Breast epithelium (tissue), 4 donors: ENCODE data around the gene ZNF516. TPM values are rescaled to one million over a fixed set of nuclear protein-coding genes. Genes with fewer than 3 reads are reported as not detected.

ENCODE experiments used
- DNase-seq, 2 donors: peaks; one replicate each; pipeline ENCODE4 v3.0.0-alpha.2; 2019; ENCODE audit warnings: low spot score in 2 of 2
- H3K27ac ChIP-seq, 2 donors: fragments of 200-600 bp; sonication (generic) in 1 of 2; one replicate each; pipeline ENCODE4 v1.5.1; 2016 to 2019; ENCODE audit warnings: mild to moderate bottlenecking in 1 of 2
- H3K27me3 ChIP-seq, 2 donors: fragments of 200-600 bp; sonication (generic) in 1 of 2; one replicate each; pipeline versions ENCODE4 v1.5.1 to v1.6.0; 2017 to 2019; ENCODE audit warnings: control low read depth in 1 of 2, mild to moderate bottlenecking in 1 of 2
- H3K36me3 ChIP-seq: fragments of 200-600 bp; one replicate; pipeline ENCODE4 v1.5.1; 2019
- H3K4me1 ChIP-seq, 2 donors: fragments of 200-600 bp; sonication (generic); one replicate each; pipeline ENCODE4 v1.5.1; 2016 to 2019; ENCODE audit warnings: control low read depth in 1 of 2
- H3K4me3 ChIP-seq, 3 donors: fragments of 200-600 bp; sonication (generic); 1 replicate in 2 of 3; 2 replicates in 1 of 3; pipeline ENCODE4 v1.5.1; 2016 to 2019; ENCODE audit warnings: mild to moderate bottlenecking in 3 of 3, moderate library complexity in 2 of 3
- H3K9me3 ChIP-seq, 2 donors: fragments of 200-600 bp; sonication (generic) in 1 of 2; one replicate each; pipeline ENCODE4 v1.5.1; 2016 to 2019; ENCODE audit warnings: control low read depth in 1 of 2
- POLR2A ChIP-seq: fragments of 450-650 bp; IDR thresholded peaks from one replicate; pipeline ENCODE4 v1.6.1; 2016; ENCODE audit warnings: antibody characterized with exemption, mild to moderate bottlenecking, moderate library complexity
- POLR2AphosphoS5 ChIP-seq, 3 donors: sonication (generic); formaldehyde crosslinking; IDR thresholded peaks; one replicate each; pipeline ENCODE4 v1.6.1; 2017; ENCODE audit warnings: antibody characterized with exemption in 3 of 3
- intact Hi-C: fragments of 100-400 bp; cut with DNase I; formaldehyde crosslinking; loops from one replicate; pipeline ENCODE4 v1.15.1; 2023; ENCODE audit warnings: low total_unique reads
- total RNA-seq, 3 donors: library from RNA; depleted of rRNA; stranded (reverse); fragments of >200 nt; gene quantifications; one replicate each; pipeline ENCODE4 v1.1.0, GENCODE V29; 2016
- TF ChIP-seq, protein P1 (sequence below), 3 donors: fragments of 450-650 bp; IDR thresholded peaks; one replicate each; pipeline ENCODE4 v1.5.1; 2016 to 2017; ENCODE audit warnings: antibody characterized with exemption in 3 of 3, mild to moderate bottlenecking in 3 of 3, moderate library complexity in 3 of 3

The ZNF516 gene
- total RNA-seq, 3 donors from 2014 or later, result 12.0 to 33.4 (median 24.0) TPM

DNA sequence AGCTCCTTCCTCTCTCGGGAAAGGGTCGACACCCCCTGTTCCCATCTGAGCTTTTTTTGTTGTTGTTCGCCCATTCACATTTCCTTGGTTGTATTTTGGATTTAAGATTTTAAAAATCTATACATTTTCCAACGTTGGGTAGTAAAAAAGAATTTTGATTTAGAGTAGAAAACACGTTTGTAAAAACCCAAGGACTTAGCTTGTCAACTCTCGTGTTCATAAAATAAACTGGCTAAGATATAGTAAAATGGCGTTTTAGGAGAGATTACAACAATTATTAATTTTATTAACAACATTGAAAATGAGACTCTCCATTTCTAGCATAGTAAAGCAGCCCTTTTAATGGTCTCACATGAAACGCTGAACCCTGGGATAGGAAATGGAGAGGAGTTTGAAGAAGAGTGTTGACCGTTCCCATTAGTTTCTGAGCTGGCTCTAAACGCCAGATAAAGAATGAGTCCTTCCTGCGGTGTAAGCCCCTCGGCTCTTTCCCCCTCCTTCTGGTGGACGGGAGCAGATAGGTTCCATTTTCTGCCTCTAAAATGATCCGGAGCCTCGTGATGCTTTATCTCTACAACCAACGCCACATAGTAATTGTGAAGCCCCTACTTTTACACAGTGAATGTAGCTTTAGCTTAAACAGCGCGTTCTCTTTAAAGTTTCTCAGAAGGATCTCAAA, 24.0 kb upstream of the ZNF516 start:
- no peaks in the 10 kb centered on the region for H3K9me3 ChIP-seq
- peak overlapping the region; percentile 54 to 65 for H3K27ac ChIP-seq
- TF ChIP-seq, protein P1, sequence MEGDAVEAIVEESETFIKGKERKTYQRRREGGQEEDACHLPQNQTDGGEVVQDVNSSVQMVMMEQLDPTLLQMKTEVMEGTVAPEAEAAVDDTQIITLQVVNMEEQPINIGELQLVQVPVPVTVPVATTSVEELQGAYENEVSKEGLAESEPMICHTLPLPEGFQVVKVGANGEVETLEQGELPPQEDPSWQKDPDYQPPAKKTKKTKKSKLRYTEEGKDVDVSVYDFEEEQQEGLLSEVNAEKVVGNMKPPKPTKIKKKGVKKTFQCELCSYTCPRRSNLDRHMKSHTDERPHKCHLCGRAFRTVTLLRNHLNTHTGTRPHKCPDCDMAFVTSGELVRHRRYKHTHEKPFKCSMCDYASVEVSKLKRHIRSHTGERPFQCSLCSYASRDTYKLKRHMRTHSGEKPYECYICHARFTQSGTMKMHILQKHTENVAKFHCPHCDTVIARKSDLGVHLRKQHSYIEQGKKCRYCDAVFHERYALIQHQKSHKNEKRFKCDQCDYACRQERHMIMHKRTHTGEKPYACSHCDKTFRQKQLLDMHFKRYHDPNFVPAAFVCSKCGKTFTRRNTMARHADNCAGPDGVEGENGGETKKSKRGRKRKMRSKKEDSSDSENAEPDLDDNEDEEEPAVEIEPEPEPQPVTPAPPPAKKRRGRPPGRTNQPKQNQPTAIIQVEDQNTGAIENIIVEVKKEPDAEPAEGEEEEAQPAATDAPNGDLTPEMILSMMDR (IDR thresholded peaks at IDR 0.05), result no peak
- TF ChIP-seq POLR2A (no peak), POLR2AphosphoS5 (IDR thresholded peaks at IDR 0.05) (no peak)
- no peaks in the 10 kb centered on the region for H3K4me1 ChIP-seq
- H3K36me3 ChIP-seq, result no peaks in the 10 kb centered on the region
- no peak for DNase-seq
- H3K27me3 ChIP-seq, result no peaks in the 10 kb centered on the region
- intact Hi-C loops, result no loop called here
- peak overlapping the region; percentile 24 to 38 (median 33) for H3K4me3 ChIP-seq

DNA sequence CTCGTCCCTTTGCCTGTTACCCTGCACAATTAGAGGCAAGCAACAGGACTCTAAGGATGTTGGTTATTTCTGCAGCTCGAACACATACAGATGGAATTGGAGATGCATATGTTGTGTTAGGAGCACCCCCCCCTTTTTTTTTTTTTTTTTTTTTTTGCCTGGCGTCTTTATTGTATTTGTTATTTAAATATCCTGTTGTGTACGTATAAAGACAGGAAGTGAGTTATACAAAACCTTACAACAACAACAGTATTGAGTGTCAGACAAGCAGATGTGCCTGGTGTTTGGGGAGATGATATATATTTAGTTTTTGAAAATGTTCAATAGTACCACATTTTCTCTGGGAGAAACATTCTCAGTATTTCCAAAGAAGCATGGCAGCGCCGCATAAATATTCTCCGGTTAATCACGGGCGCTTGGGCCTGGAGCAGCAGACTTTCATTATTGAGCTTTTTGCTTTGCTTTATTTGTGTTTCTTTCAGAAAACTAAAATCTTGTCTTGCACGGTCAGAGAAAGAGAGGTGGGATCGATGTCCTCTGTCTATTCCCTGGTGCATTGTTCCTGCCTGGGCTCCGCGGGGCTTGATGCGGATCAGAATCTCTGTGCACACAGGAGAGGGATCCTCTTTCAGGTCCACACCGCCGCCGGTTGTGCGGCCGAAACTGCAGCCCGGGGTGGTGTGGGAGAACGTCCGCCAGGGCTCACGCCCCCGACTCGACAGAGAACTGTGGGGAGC, 23.2 kb upstream of the ZNF516 start:
- DNase-seq, result no peak
- Histone ChIP-seq H3K9me3 (no peaks in the 10 kb centered on the region), H3K27me3 (no peaks in the 10 kb centered on the region), H3K27ac (peak overlapping the region; percentile 20 to 54), H3K4me1 (no peaks in the 10 kb centered on the region), H3K4me3 (peak overlapping the region; percentile 24 to 38 (median 33)), H3K36me3 (no peaks in the 10 kb centered on the region)
- TF ChIP-seq, protein P1 (IDR thresholded peaks at IDR 0.05), result no peak
- TF ChIP-seq POLR2AphosphoS5 (IDR thresholded peaks at IDR 0.05), result no peak
- no peak for TF ChIP-seq POLR2A
- intact Hi-C loops, result no loop called here

DNA sequence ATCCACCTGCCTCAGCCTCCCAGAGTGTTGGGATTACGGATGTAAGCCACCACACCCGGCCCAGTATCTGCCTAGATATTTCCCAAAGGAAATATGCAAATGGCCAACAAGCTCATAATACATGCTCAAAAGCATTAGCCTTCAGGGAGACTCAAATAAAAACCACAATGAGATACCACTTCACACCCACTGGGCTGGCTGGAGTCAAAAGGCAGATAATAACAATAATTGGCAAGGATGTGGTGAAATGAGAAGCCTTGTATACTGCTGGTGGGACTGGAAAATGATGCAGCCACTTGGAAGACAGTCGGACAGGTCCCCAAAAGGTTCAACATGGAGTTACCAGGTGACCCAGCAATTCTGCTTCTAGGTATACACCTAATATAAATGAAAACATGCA, 20.5 kb upstream of the ZNF516 start:
- no peak overlapping the region for H3K4me3 ChIP-seq
- H3K9me3 ChIP-seq, result no peaks in the 10 kb centered on the region
- intact Hi-C loops, result no loop called here

DNA sequence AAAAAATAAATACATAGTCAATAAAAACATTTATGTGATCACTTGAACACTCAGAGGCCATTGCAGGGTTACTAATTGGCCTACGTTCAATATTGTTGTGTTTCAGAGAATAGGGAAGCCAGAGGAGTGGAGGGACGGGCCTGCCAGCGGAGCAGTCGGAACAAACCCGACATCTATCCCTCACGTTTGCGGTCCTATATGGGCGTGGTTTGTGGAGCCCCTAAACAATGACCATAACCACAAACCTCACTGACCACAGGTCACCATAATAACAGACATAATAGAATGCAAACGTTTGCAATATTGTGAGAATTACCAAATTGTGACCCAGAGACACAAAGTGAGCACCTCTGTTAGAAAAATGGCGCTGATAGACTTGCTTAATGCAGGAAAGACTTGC, 19.5 kb upstream of the ZNF516 start:
- Histone ChIP-seq H3K4me3 (no peak overlapping the region), H3K27me3 (no peaks in the 10 kb centered on the region), H3K4me1 (no peaks in the 10 kb centered on the region), H3K36me3 (no peaks in the 10 kb centered on the region), H3K9me3 (no peaks in the 10 kb centered on the region), H3K27ac (no peak overlapping the region)
- intact Hi-C loops, result no loop called here
- TF ChIP-seq POLR2AphosphoS5 (IDR thresholded peaks at IDR 0.05) (no peak), POLR2A (no peak)
- TF ChIP-seq, protein P1 (IDR thresholded peaks at IDR 0.05), result no peak
- DNase-seq, result no peak

More for the DNA sequence above, 20.5 kb upstream of the ZNF516 start:
- Histone ChIP-seq H3K27ac (no peak overlapping the region), H3K4me1 (no peaks in the 10 kb centered on the region), H3K27me3 (no peaks in the 10 kb centered on the region), H3K36me3 (no peaks in the 10 kb centered on the region)
- TF ChIP-seq POLR2AphosphoS5 (IDR thresholded peaks at IDR 0.05) (no peak), POLR2A (no peak)
- TF ChIP-seq, protein P1 (IDR thresholded peaks at IDR 0.05), result no peak
- no peak for DNase-seq

DNA sequence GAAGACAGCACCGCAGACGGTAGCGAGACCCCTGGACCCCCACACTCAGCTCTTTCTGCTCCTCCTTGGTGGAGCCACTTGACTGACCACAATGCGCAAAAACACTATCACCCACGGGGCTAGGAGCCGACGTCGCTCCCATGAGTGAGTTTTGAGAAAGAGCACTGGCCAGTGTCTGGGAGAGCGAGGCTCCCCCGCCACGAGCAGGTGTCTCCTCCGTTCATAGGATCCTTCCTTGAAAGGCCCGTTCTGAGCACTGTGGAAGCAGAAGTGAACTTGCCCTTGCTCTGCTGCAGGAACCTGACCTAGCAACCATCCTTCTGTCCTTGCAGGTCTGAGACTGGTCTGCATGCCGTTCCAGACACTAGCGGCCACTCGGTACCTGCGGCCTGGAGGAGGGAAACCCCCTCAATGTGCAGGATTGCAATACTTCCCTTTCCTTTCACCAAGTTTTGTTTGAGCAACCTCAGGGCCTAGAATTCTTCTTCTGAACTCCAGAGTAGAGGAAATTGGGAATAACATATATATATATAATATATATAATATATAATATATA, 12.9 kb upstream of the ZNF516 start:
- intact Hi-C loops, result no loop called here

More for the DNA sequence above, 12.9 kb upstream of the ZNF516 start:
- no peak for DNase-seq
- H3K27ac ChIP-seq, result no peak overlapping the region
- H3K4me3 ChIP-seq, result no peak overlapping the region
- no peaks in the 10 kb centered on the region for H3K9me3 ChIP-seq
- H3K27me3 ChIP-seq, result no peaks in the 10 kb centered on the region
- H3K36me3 ChIP-seq, result no peaks in the 10 kb centered on the region
- H3K4me1 ChIP-seq, result no peaks in the 10 kb centered on the region
- TF ChIP-seq, protein P1 (IDR thresholded peaks at IDR 0.05), result no peak
- TF ChIP-seq POLR2AphosphoS5 (IDR thresholded peaks at IDR 0.05), result peak in 1 of 3 donors; percentile 21
